Measurements from ENCODE around the gene EHMT1.

DNA sequence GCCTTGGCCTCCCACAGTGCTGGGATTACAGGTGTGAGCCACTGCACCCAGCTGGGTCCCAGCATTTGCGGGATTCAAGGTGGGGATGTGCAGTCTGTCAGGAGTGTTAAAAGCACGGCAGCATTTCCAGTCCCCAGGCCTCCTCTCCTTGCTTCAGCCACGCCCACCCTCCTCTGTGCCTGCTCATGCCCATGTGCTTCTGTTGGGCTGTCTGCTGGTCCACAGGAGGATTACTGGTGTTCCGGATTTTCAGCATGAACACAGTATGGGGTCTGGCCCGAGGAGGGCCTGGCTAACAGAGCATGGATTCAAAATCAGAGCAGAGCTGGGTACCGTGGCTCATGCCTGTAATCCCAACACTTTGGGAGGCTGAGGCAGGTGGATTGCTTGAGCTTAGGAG, 7.9 kb upstream of the EHMT1 start:
- TF ChIP-seq, protein P1, sequence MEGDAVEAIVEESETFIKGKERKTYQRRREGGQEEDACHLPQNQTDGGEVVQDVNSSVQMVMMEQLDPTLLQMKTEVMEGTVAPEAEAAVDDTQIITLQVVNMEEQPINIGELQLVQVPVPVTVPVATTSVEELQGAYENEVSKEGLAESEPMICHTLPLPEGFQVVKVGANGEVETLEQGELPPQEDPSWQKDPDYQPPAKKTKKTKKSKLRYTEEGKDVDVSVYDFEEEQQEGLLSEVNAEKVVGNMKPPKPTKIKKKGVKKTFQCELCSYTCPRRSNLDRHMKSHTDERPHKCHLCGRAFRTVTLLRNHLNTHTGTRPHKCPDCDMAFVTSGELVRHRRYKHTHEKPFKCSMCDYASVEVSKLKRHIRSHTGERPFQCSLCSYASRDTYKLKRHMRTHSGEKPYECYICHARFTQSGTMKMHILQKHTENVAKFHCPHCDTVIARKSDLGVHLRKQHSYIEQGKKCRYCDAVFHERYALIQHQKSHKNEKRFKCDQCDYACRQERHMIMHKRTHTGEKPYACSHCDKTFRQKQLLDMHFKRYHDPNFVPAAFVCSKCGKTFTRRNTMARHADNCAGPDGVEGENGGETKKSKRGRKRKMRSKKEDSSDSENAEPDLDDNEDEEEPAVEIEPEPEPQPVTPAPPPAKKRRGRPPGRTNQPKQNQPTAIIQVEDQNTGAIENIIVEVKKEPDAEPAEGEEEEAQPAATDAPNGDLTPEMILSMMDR (IDR thresholded peaks at IDR 0.05; ENCODE audit: insufficient read depth, low read depth, low read length) = no peak
- TF ChIP-seq EZH2 (IDR thresholded peaks at IDR 0.05; ENCODE audit: insufficient read depth, low read length) = no peak

All from astrocyte (in vitro differentiated cells and primary cell).